Dendritic cell treated with granulocyte-macrophage colony-stimulating factor and Interleukin-4, amounts not matched to agents 40 ng/mL and 50 ng/mL, for 4 days (primary cell): Measurements from ENCODE around the gene NAALADL2.
"Not testable (repeated sequence)": the region's sequence is repeated elsewhere in the genome, so short reads cannot be mapped to it uniquely, and the experiment has no call there.

Experiments
- H3K27ac Mint-ChIP-seq: one replicate; pipeline ENCODE4 v1.8.0; 2022; ENCODE audit warnings: mild to moderate bottlenecking, mixed read lengths
- H3K27me3 Mint-ChIP-seq: one replicate; pipeline ENCODE4 v1.8.0; 2022; ENCODE audit warnings: mild to moderate bottlenecking, mixed read lengths
- H3K36me3 Mint-ChIP-seq: one replicate; pipeline ENCODE4 v1.8.0; 2022; ENCODE audit warnings: low read depth, mixed read lengths
- H3K4me1 Mint-ChIP-seq: one replicate; pipeline ENCODE4 v1.8.0; 2022; ENCODE audit warnings: low read depth, mixed read lengths
- H3K4me3 Mint-ChIP-seq: one replicate; pipeline ENCODE4 v1.8.0; 2022; ENCODE audit warnings: mild to moderate bottlenecking, moderate library complexity, mixed read lengths
- H3K9me3 Mint-ChIP-seq: one replicate; pipeline ENCODE4 v1.8.0; 2022; ENCODE audit warnings: mixed read lengths
- intact Hi-C: fragments of 100-400 bp; cut with micrococcal nuclease; formaldehyde crosslinking; loops from one replicate; pipeline ENCODE4 v1.15.0; 2022

The NAALADL2 gene

DNA sequence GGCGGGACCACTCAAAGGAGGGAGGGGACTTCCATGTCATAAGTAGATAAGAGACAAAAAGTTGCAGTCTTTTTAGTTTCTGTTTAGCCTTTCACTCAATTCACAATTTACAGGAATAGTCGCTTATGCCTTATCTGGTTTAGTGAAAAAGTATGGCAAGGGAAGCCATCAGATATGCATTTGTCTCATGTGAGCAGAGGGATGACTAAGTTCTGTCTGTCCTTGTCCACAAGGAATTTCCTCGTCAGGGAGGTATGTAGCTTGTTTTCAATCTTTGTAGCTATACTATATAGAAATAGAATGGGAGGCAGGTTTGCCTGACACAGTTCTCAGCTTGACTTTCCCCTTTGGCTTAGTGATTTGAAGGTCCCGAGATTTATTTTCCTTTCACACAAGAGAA is 882.8 kb downstream of the NAALADL2 start:
- H3K36me3 Mint-ChIP-seq: no peaks in the 10 kb centered on the region
- intact Hi-C loops: no loop called here

DNA sequence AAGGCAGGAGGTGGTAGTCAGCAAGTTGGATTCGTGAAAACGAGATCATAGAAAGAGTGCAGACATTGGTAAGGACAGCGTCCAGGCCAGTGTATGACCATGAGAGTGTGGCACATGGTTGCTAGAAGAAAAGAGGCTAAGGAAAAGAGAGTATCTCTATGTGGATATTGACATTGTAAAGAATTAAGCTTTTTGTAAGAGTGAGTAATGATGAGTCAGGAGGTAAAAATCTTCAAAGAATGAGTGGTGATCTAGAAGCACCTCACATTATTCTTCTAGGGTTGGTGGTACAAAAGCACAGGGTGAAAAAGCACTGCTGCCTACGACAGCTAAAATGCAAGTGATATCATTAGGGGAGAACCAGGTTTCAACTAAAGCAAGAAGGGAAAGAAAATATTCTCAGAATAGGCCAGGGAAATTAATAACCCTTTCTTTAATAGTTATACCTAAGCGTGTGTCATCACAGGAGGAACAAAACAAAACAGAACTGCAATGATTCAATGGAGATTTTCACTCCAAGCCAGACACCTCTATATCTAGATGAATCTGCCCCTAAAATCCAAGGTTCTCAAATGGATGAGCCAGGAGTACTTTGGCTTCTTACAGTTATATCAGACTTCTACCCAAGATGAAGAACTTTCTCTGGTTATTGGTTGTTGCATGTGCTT is 884.7 kb downstream of the NAALADL2 start:
- no peak overlapping the region for H3K27ac Mint-ChIP-seq
- peaks cover 27% of the 10 kb centered on the region for H3K9me3 Mint-ChIP-seq
- no peaks in the 10 kb centered on the region for H3K27me3 Mint-ChIP-seq
- H3K36me3 Mint-ChIP-seq: no peaks in the 10 kb centered on the region
- no peak overlapping the region for H3K4me3 Mint-ChIP-seq
- intact Hi-C loops: no loop called here
- no peaks in the 10 kb centered on the region for H3K4me1 Mint-ChIP-seq

More for the DNA sequence above, 882.8 kb downstream of the NAALADL2 start:
- no peaks in the 10 kb centered on the region for H3K4me1 Mint-ChIP-seq
- no peak overlapping the region for H3K4me3 Mint-ChIP-seq
- no peaks in the 10 kb centered on the region for H3K27me3 Mint-ChIP-seq
- peaks cover 27% of the 10 kb centered on the region for H3K9me3 Mint-ChIP-seq
- no peak overlapping the region for H3K27ac Mint-ChIP-seq

DNA sequence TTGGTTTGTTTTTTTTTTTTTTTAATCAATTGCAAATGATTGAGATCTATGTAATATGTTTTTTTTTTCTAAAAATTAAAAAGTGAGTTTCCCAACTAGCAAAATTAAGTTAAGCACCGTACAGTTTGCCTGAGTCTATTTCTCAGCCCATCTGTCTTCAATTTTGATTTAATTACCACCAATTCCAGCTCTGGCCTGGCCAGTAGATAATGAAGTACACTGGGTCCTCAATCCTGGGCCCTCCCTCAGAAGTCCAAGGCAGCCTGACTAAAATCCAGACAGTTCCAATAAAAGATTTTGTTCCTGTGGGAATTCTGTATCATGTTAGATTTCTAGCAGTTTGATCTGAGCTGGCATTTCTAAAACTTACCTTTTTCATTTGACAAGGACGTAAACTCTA is 887.2 kb downstream of the NAALADL2 start:
- Mint-ChIP-seq H3K9me3 (peaks cover 18% of the 10 kb centered on the region), H3K4me1 (no peaks in the 10 kb centered on the region), H3K4me3 (no peak overlapping the region), H3K27me3 (no peaks in the 10 kb centered on the region), H3K36me3 (no peaks in the 10 kb centered on the region), H3K27ac (no peak overlapping the region)
- intact Hi-C loops: no loop called here

DNA sequence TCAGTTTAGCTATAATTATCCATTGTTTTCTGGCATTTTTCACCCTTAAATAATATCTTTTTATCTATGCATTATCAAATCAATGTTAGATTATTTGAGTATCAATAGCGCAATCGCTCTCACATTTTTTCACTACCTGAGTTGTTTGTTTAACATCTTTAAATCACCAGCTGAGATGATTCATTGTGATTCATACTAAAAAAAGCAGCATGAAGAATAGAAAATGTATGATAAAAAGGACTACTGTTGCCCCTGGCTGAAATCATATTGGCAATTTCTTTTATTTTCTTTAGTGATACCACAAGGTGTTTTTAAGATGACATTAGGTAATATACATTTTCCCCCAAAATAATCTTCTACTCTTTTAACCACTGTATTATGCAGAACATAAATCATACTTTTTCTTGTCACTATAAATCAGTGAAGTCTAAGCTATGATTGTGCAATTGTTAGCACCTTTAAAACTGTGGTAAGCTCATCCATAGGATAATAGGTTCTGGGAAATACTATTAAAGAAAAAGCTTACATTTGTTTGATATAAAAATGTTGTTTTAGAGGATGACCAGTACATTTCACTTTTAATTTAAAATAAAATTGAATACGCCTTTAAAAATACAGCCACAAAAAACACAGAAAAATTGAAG is 889.1 kb downstream of the NAALADL2 start:
- Mint-ChIP-seq H3K4me3 (no peak overlapping the region), H3K4me1 (no peaks in the 10 kb centered on the region), H3K27me3 (no peaks in the 10 kb centered on the region), H3K9me3 (peaks cover 8% of the 10 kb centered on the region), H3K36me3 (no peaks in the 10 kb centered on the region), H3K27ac (no peak overlapping the region)
- intact Hi-C loops: no loop called here

DNA sequence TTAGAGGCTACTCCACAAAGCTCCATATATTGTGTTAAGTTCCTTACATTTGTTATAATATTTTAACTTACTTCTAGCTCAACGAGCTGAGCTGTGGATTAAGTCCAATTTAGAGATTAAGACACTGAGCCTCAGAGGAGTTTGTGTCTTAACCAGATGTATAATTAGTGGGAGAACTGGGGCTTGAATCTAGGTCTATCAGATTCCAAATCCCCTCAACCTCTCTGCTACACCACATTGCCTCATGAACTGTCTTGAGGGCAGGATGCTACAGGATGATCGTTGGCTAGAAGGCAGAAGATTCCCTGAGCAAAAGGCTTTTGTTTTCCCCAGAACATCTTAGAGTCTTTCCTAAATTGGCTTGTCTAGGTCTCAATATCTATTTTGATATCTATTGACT is 890.8 kb downstream of the NAALADL2 start:
- Mint-ChIP-seq H3K4me1 (no peaks in the 10 kb centered on the region), H3K27me3 (no peaks in the 10 kb centered on the region), H3K4me3 (no peak overlapping the region), H3K9me3 (no peaks in the 10 kb centered on the region), H3K36me3 (no peaks in the 10 kb centered on the region), H3K27ac (no peak overlapping the region)
- intact Hi-C loops: no loop called here

DNA sequence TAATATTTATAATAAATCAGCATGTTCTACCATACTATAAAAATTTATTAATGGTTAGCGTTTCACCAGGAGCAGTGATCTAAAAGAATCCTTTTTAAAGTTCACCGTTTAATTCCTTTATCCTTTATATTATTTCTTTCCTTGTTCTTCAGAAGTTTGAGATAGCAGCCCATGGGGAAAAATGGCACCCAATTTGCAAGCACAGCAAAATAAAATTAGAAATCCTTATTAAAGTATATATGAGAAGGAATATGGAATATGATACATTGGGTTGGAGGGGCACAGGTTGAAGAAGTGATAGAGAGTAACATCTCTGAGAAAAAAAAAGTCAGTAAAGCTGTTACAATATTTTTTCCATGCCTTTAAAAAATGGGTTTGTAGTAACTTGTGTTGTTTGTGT is 892.0 kb downstream of the NAALADL2 start:
- Mint-ChIP-seq H3K4me3 (no peak overlapping the region), H3K36me3 (no peaks in the 10 kb centered on the region), H3K27me3 (no peaks in the 10 kb centered on the region), H3K4me1 (no peaks in the 10 kb centered on the region), H3K27ac (no peak overlapping the region), H3K9me3 (no peaks in the 10 kb centered on the region)
- intact Hi-C loops: no loop called here

DNA sequence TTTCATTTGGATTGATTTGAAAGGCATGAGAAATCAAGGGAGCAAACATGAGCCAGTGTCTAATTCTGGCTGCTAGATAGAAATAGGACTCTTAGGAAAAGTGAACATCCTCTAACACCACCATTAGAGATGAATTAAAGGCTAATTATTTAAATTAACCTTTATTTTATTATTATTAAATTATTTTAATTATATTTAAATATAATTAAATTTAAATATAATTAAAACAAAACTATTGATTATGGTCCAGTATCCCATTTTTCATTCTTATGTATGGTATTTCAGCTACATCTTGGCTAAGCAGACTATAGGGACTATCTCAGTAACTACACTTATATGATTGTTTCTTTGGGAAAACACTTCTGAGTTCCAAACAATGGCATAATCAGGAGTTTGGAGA is 904.8 kb downstream of the NAALADL2 start:
- intact Hi-C loops: no loop called here
- Mint-ChIP-seq H3K9me3 (peaks cover 6% of the 10 kb centered on the region), H3K4me3 (no peak overlapping the region), H3K36me3 (no peaks in the 10 kb centered on the region), H3K4me1 (no peaks in the 10 kb centered on the region), H3K27ac (no peak overlapping the region), H3K27me3 (no peaks in the 10 kb centered on the region)

DNA sequence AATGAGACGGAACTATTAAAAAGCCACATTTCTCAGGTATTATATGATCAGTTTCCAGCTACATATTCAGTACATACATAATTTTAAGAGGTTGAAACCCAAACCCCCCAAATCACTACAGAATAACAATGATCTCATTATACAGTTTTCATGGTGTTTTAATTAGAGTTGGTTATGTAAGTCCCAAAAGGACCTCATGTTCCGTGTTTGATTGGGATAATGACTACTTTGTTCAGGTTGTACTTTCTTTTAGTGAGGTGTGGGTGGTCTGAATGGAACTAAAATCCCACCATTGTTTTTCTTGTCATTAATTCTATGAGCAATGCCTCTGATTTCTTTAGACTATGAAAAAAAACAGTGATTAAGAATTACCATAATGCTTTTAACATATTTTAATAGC is 905.6 kb downstream of the NAALADL2 start:
- Mint-ChIP-seq H3K4me3 (no peak overlapping the region), H3K27ac (no peak overlapping the region), H3K36me3 (no peaks in the 10 kb centered on the region), H3K4me1 (no peaks in the 10 kb centered on the region), H3K27me3 (no peaks in the 10 kb centered on the region), H3K9me3 (peaks cover 6% of the 10 kb centered on the region)
- intact Hi-C loops: no loop called here

DNA sequence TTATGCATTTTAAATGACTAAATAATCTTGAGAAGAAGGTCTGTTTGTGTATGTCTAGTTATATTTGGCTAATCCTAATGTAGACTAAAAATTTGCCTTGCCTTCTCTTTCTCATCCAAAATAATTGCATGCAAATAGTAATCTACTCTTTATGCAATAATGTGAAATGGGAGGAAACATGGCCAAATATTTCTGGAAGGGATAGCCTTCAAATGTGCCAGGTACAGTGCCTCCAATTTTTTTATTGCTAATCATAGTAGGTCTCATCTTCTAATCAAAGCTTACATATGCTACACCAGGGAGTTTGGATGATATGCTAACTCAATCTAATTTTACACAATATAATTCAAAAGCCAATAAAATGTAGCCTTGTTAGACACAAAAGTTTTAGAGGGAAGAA is 911.3 kb downstream of the NAALADL2 start:
- no peaks in the 10 kb centered on the region for H3K36me3 Mint-ChIP-seq
- H3K4me1 Mint-ChIP-seq: no peaks in the 10 kb centered on the region
- no peak overlapping the region for H3K27ac Mint-ChIP-seq
- no peaks in the 10 kb centered on the region for H3K27me3 Mint-ChIP-seq
- intact Hi-C loops: no loop called here
- H3K4me3 Mint-ChIP-seq: no peak overlapping the region
- peaks cover 6% of the 10 kb centered on the region for H3K9me3 Mint-ChIP-seq

DNA sequence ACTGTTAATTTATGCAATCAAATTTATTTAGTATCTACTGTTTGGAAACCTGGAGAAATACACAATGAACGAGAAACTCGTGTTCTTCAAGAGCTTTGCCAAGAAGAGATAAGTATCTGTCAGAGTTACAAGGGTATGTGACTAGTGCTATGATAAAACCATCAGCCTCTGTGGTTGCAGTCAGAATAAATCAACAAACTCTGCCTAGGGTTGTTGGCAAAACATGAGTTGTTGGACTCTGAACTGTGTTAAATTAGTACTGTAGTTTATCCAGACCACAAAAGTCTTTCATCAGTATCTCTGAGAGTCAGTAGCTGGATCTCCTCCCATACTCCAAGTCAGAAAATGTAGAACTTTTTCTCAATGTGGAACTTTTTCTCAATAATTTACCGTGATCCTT is 918.4 kb downstream of the NAALADL2 start:
- Mint-ChIP-seq H3K4me3 (no peak overlapping the region), H3K4me1 (no peaks in the 10 kb centered on the region), H3K9me3 (peaks cover 11% of the 10 kb centered on the region), H3K27ac (no peak overlapping the region), H3K36me3 (no peaks in the 10 kb centered on the region), H3K27me3 (no peaks in the 10 kb centered on the region)
- intact Hi-C loops: no loop called here

DNA sequence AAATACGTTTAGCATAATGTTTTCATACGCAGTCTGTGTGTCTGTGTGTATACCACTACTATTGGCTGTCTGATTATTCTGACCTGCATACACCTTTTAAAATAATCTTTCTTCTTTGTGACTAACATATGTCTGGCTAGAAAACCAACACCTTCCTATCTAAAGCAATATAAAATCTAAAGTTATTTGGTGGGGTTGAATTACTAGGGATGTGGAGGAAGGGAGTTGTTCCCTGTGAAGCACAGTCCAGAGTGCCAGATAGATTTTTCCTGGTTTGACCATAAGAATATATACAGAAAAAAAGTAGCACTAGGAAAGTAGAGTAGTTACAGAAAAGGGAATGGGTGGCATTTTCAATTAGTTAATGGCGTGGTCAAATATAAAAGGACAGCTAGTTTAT is 918.8 kb downstream of the NAALADL2 start:
- peaks cover 11% of the 10 kb centered on the region for H3K9me3 Mint-ChIP-seq
- H3K4me3 Mint-ChIP-seq: no peak overlapping the region
- no peaks in the 10 kb centered on the region for H3K27me3 Mint-ChIP-seq
- intact Hi-C loops: no loop called here
- H3K36me3 Mint-ChIP-seq: no peaks in the 10 kb centered on the region
- no peaks in the 10 kb centered on the region for H3K4me1 Mint-ChIP-seq
- no peak overlapping the region for H3K27ac Mint-ChIP-seq

DNA sequence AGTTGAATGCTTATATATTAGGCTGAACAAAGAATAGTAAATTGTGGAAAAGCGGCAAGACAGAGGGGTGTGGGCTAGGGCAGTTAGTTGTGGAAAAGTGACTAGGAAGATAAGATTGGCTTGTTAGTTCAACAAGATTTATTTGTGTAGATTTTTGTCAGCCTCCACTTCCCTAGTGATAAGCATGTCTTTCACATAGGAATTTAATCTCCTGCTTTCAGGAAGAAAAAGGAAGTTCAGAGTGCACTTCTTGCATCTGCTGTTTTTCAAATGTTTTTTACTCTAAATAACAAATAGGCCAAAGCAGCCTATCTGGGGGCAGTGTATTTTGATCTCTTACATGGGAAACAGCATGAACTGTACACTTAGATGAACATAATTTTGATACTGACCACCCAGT is 919.9 kb downstream of the NAALADL2 start:
- Mint-ChIP-seq H3K4me3 (no peak overlapping the region), H3K27ac (no peak overlapping the region), H3K9me3 (peaks cover 11% of the 10 kb centered on the region), H3K4me1 (no peaks in the 10 kb centered on the region), H3K36me3 (no peaks in the 10 kb centered on the region), H3K27me3 (no peaks in the 10 kb centered on the region)
- intact Hi-C loops: no loop called here

DNA sequence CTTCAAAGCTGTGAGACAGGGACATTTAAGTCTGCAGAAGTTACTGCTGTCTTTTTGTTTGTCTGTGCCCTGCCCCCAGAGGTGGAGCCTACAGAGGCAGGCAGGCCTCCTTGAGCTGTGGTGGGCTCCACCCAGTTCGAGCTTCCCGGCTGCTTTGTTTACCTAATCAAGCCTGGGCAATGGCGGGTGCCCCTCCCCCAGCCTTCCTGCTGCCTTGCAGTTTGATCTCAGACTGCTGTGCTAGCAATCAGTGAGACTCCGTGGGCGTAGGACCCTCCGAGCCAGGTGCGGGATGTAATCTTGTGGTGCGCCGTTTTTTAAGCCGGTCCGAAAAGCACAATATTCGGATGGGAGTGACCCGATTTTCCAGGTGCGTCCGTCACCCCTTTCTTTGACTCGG is 928.0 kb downstream of the NAALADL2 start:
- H3K9me3 Mint-ChIP-seq, H3K27ac Mint-ChIP-seq, H3K4me3 Mint-ChIP-seq, H3K36me3 Mint-ChIP-seq, H3K27me3 Mint-ChIP-seq, H3K4me1 Mint-ChIP-seq, intact Hi-C loops: not testable (repeated sequence)

DNA sequence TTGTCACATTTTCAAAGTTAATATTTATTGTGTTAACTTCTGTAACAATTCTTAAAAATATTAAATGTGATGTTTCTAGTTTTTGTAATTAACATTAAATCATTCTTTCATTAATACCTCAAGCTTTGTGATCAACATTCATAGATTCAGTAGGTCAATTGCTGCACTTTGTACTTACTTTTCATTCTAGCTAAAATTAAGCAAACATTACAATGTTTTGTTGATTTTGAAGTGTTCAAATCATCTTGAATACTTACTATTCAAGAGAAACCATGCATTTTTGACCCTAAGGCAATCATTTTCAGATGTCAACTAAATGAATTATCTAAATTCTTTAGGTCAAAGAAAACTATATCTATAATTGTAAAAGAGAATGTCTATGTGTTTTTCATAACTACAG is 933.1 kb downstream of the NAALADL2 start:
- Mint-ChIP-seq H3K27me3 (no peaks in the 10 kb centered on the region), H3K27ac (no peak overlapping the region), H3K4me3 (no peak overlapping the region), H3K36me3 (no peaks in the 10 kb centered on the region), H3K4me1 (no peaks in the 10 kb centered on the region), H3K9me3 (peaks cover 7% of the 10 kb centered on the region)
- intact Hi-C loops: no loop called here

DNA sequence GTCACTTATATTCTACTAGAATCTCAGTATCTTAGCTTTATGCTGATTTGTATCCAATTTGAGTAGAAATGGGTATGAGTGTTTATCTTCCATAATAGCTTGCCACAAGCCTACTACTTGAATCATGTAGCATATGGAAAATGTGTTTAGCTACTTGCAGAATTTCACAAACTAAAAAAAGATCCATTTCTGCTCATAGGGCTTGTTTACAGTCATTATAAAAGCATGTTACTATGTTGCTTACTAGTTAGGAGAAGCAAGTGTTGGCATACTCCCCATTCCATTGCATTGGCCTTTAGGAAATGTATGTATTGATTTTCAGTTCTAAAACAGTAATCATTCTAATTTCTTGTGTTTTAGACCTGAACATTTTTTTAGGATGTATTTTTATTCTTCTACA is 939.2 kb downstream of the NAALADL2 start:
- Mint-ChIP-seq H3K9me3 (peaks cover 7% of the 10 kb centered on the region), H3K4me1 (no peaks in the 10 kb centered on the region), H3K27ac (no peak overlapping the region), H3K36me3 (no peaks in the 10 kb centered on the region), H3K27me3 (no peaks in the 10 kb centered on the region), H3K4me3 (no peak overlapping the region)
- intact Hi-C loops: no loop called here
